Tibial artery (tissue), 4 donors: ENCODE data around the gene COL27A1.

Source experiments
- DNase-seq, 2 donors: peaks; one replicate each; pipeline ENCODE4 v3.0.0-alpha.2; 2019
- H3K27ac ChIP-seq, 2 donors: fragments of 200-600 bp; sonication (generic) in 1 of 2; 1 replicate in 1 of 2; 2 replicates in 1 of 2; pipeline ENCODE4 v1.5.1; 2018 to 2019; ENCODE audit warnings: mild to moderate bottlenecking in 1 of 2
- H3K27me3 ChIP-seq, 2 donors: fragments of 200-600 bp; sonication (generic) in 1 of 2; one replicate each; pipeline versions ENCODE4 v1.5.1 to v1.6.0; 2016 to 2019
- H3K36me3 ChIP-seq, 3 donors: fragments of 200-600 bp; sonication (generic) in 2 of 3; one replicate each; pipeline ENCODE4 v1.5.1; 2016 to 2019; ENCODE audit warnings: mild to moderate bottlenecking in 2 of 3
- H3K4me1 ChIP-seq, 4 donors: fragments of 200-600 bp; sonication (generic) in 2 of 4; 1 replicate in 3 of 4; 2 replicates in 1 of 4; pipeline ENCODE4 v1.5.1; 2016 to 2019
- H3K4me3 ChIP-seq, 2 donors: fragments of 200-600 bp; sonication (generic) in 1 of 2; 1 replicate in 1 of 2; 2 replicates in 1 of 2; pipeline ENCODE4 v1.5.1; 2018 to 2019; ENCODE audit warnings: mild to moderate bottlenecking in 2 of 2
- H3K9me3 ChIP-seq, 3 donors: fragments of 200-600 bp; sonication (generic) in 1 of 3; one replicate each; pipeline ENCODE4 v1.5.1; 2016 to 2019
- intact Hi-C: fragments of 100-400 bp; cut with DNase I; formaldehyde crosslinking; loops from one replicate; pipeline ENCODE4 v1.15.0; 2023; ENCODE audit warnings: low total_unique reads
- TF ChIP-seq, protein P1 (sequence below), 2 experiments: fragments of 200-600 bp in 1 of 2; fragments of 450-650 bp in 1 of 2; IDR thresholded peaks; one replicate each; pipeline ENCODE4 v1.5.1; 2017 to 2019; ENCODE audit warnings: antibody characterized with exemption in 2 of 2, mild to moderate bottlenecking in 1 of 2, moderate library complexity in 1 of 2

COL27A1 gene

DNA sequence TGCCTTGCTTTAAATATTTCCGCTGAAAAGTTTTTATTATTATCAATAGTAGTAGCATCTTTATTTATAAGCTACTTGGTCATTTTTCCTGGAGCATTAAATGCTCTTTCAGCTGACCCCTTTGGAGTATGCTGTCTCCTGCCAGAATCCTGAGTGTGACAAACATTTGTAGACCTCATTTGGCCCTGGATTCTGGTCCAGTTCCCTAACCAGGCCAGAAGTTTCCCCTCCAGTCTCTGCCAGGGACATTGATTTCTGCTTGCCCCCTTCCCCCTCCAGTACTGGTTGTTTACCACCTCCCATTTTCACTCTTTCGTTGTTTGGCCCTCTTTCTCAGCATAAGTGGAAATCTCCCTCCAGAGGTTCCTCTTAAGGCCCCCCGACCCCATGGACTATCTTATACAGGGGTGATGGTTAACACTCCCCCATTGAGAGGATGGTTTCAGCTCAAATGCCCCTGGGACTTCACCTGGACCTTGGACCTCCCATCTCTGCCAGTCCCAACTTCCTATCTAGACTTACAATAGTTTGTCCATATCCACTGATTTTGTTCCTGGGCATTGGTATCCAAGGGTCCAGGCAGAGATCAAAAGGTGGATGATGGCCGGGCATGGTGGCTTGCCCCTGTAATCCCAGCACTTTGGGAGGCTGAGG lies 24.6 kb upstream of the COL27A1 start:
- Histone ChIP-seq H3K36me3 (no peaks in the 10 kb centered on the region), H3K27me3 (no peaks in the 10 kb centered on the region), H3K9me3 (peaks cover 0 to 16% (median 8%) of the 10 kb centered on the region in 3 donors), H3K4me1 (no peaks in the 10 kb centered on the region), H3K27ac (no peak overlapping the region), H3K4me3 (no peak overlapping the region)
- intact Hi-C loops: no loop called here
- no peak for DNase-seq
- TF ChIP-seq, protein P1, sequence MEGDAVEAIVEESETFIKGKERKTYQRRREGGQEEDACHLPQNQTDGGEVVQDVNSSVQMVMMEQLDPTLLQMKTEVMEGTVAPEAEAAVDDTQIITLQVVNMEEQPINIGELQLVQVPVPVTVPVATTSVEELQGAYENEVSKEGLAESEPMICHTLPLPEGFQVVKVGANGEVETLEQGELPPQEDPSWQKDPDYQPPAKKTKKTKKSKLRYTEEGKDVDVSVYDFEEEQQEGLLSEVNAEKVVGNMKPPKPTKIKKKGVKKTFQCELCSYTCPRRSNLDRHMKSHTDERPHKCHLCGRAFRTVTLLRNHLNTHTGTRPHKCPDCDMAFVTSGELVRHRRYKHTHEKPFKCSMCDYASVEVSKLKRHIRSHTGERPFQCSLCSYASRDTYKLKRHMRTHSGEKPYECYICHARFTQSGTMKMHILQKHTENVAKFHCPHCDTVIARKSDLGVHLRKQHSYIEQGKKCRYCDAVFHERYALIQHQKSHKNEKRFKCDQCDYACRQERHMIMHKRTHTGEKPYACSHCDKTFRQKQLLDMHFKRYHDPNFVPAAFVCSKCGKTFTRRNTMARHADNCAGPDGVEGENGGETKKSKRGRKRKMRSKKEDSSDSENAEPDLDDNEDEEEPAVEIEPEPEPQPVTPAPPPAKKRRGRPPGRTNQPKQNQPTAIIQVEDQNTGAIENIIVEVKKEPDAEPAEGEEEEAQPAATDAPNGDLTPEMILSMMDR (IDR thresholded peaks at IDR 0.05): no peak

DNA sequence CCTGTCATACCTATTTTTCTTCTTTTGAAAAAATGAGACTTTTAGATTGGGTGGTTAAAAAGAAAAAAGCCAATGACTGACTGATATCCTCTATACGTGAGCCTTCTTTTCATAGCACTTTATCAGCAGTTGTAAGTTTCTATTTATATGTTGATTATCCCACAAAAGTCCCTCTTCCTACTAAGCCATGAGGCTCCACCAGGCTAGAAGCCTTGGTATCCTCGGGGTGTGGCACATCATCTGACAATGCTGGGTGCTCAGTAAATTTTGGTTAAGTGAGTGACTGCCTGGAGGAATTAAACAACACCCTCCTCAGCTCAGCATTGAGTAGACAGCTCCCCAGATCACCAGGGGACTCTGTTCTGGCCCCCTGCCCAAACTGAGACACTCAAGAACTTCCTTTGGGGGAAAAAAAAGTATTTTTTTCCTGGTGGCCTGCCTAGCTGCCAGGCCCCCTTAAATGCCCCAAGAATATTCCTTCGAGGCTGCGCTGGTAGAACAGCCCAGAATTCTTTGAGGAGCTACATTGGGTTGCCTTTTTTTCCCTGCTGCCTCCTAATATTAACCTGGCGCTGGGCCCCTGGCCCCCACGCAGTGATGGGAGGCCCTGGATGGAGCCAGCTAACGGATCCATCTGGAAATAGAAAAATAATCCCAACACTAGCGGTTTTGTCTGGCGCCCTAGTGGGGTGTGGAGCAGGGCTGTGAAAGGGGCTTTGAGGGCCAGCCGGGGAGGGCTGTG lies 23.4 kb upstream of the COL27A1 start:
- H3K27ac ChIP-seq: no peak overlapping the region

DNA sequence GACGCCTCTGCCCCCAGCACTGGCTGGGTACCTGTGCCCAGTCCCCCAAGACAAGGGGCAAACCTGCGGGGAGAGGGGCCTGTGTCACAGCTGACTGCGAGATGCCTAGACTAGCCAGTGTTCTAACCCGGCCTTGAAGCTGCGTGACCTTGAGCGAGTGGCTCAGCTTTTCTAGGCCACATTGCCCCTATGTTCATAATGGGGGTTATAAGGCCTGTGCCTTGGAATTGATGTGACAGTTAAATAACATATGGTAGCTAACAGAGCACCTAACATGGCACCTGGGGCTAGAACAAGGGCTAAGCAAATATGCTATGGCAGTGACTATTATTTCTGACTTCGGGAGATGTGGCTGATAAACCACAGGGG lies 22.8 kb upstream of the COL27A1 start:
- intact Hi-C loops: no loop called here

More for the DNA sequence above, 23.4 kb upstream of the COL27A1 start:
- TF ChIP-seq, protein P1 (IDR thresholded peaks at IDR 0.05): no peak
- Histone ChIP-seq H3K4me3 (no peak overlapping the region), H3K36me3 (no peaks in the 10 kb centered on the region), H3K9me3 (peaks cover 0 to 14% (median 8%) of the 10 kb centered on the region in 3 donors), H3K4me1 (no peaks in the 10 kb centered on the region), H3K27me3 (no peaks in the 10 kb centered on the region)
- DNase-seq: no peak
- intact Hi-C loops: no loop called here

DNA sequence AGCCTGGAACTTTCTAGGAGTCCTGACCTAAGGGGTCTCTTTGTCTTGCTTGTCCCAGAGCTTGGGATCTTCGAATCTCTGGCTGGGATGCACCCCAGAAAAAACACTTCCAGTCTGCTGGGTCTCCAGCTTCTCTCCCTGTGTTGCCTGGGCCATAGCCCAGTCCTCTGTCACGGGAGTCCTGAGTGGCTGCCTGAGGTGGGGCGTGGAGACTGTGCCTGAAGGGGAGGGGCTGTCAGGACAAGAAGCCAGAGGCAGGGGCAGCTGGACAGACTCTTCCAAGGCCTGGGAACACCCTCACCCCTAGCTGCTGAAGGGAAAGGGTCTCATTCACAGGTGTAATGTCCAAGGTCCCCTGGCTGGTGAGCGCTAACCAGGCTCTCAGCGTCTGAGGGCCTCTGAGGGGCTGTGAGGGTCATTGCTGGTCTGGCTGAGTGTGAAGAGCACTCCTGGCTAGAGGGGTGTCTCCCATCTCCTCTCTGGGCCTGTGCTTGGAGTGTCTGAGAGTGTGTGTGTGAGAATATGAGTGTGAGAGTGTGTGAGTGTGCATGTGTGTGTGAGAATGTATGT lies 20.4 kb upstream of the COL27A1 start:
- no peak overlapping the region for H3K4me3 ChIP-seq
- H3K4me1 ChIP-seq: peaks cover 0 to 7% (median 0%) of the 10 kb centered on the region in 4 donors
- no peak overlapping the region for H3K27ac ChIP-seq
- no peaks in the 10 kb centered on the region for H3K36me3 ChIP-seq
- H3K27me3 ChIP-seq: no peaks in the 10 kb centered on the region
- no peaks in the 10 kb centered on the region for H3K9me3 ChIP-seq
- TF ChIP-seq, protein P1 (IDR thresholded peaks at IDR 0.05): no peak
- intact Hi-C loops: no loop called here
- no peak for DNase-seq

More for the DNA sequence above, 22.8 kb upstream of the COL27A1 start:
- no peak overlapping the region for H3K4me3 ChIP-seq
- TF ChIP-seq, protein P1 (IDR thresholded peaks at IDR 0.05): no peak
- H3K4me1 ChIP-seq: no peaks in the 10 kb centered on the region
- H3K36me3 ChIP-seq: no peaks in the 10 kb centered on the region
- no peak overlapping the region for H3K27ac ChIP-seq
- peaks cover 0 to 8% (median 5%) of the 10 kb centered on the region in 3 donors for H3K9me3 ChIP-seq
- no peaks in the 10 kb centered on the region for H3K27me3 ChIP-seq
- DNase-seq: no peak

DNA sequence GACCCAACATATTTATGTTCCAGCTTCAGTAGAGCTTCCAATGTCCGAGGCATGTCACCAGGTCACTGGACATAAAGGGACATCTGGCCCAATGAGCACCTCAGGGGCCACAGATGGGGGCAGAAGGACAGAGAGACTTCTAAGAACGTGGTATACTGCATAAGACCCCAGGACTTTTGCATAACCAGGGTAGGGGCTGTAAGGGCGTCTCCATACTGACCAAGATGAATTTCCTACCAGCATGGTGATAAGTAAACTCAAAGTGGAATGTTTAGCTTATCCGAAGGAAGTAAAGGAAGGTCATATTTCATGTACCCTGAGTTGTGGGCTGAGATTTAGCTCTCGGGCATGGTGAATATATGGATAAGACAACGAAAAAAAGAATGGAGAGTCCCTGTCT lies 17.5 kb upstream of the COL27A1 start:
- Histone ChIP-seq H3K36me3 (no peaks in the 10 kb centered on the region), H3K27ac (no peak overlapping the region), H3K4me3 (no peak overlapping the region), H3K9me3 (no peaks in the 10 kb centered on the region), H3K27me3 (no peaks in the 10 kb centered on the region), H3K4me1 (peaks cover 0 to 29% (median 11%) of the 10 kb centered on the region in 4 donors)
- no peak for DNase-seq
- intact Hi-C loops: no loop called here
- TF ChIP-seq, protein P1 (IDR thresholded peaks at IDR 0.05): no peak
